OCI-LY3 (cell line): Measurements from ENCODE around the gene CADM4.

Source experiments
- CTCF ChIP-seq: fragments of 200-600, 300-600 bp; sonication (generic); IDR thresholded peaks from 2 replicates; pipeline ENCODE4 v1.5.1; 2014; ENCODE audit warnings: antibody characterized with exemption, low read length, low read depth
- EZH2phosphoT487 ChIP-seq: fragments of 200-600 bp; shearing (Covaris generic); IDR thresholded peaks from 2 replicates; pipeline ENCODE4 v1.6.1; 2018; ENCODE audit warnings: antibody characterized with exemption, mixed run types, low read depth

DNA sequence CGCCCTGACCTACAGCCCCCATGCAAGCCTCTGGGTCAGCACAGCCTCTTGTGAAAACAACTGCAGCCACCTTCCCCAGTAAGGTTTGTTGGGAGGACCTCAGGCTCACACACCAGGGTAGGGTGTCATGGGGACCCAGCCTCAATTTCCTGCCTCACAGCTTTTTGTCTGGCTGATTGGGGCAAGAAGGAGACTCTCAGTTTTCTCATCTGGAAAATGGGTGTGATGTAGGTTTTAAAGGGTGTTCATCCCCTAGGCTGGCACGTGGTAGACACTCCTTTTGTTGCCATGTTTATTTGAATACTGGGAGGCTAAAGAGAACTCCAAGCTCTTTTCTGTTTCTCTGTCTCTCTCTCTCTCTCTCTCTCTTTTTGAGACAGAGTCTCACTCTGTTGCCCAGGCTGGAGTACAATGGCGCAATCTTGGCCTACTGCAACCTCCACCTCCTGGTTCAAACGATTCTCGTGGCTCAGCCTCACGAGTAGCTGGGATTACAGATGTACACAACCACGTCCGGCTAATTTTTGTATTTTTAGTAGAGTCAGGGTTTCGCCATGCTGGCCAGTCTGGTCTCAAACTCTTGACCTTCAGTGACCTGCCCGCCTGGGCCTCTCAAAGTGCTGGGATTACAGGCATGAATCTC is 48.5 kb upstream of the CADM4 start:
- TF ChIP-seq CTCF, result no peak
- TF ChIP-seq EZH2phosphoT487, result no peak
